Liver (tissue), 3 donors: ENCODE data around the gene BCAS1.

Experiments used
- NR2F2 ChIP-seq: IDR thresholded peaks from 2 replicates; pipeline ENCODE4 v1.6.1; 2016; ENCODE audit warnings: antibody characterized with exemption
- RAD21 ChIP-seq, 2 donors: IDR thresholded peaks; 2 replicates each; pipeline ENCODE4 v1.6.1; 2016; ENCODE audit warnings: antibody characterized with exemption in 2 of 2, mild to moderate bottlenecking in 2 of 2
- RXRA ChIP-seq, 2 donors: IDR thresholded peaks; 2 replicates each; pipeline ENCODE4 v1.6.1; 2017 to 2018; ENCODE audit warnings: antibody characterized with exemption in 2 of 2, mild to moderate bottlenecking in 1 of 2
- SP1 ChIP-seq: IDR thresholded peaks from 2 replicates; pipeline ENCODE4 v1.6.1; 2018; ENCODE audit warnings: antibody characterized with exemption, mild to moderate bottlenecking
- TF ChIP-seq, protein P1 (sequence below): fragments of 150-350 bp; IDR thresholded peaks from 2 replicates; pipeline ENCODE4 v1.5.1; 2017; ENCODE audit warnings: improper control_type of control experiment, low read depth, low read length; ENCODE audit not compliant: missing input control
- TF ChIP-seq, protein P2 (sequence below): IDR thresholded peaks from 2 replicates; pipeline ENCODE4 v1.6.1; 2016; ENCODE audit warnings: antibody characterized with exemption
- donor health status: healthy.
- donor health status: healthy.

DNA sequence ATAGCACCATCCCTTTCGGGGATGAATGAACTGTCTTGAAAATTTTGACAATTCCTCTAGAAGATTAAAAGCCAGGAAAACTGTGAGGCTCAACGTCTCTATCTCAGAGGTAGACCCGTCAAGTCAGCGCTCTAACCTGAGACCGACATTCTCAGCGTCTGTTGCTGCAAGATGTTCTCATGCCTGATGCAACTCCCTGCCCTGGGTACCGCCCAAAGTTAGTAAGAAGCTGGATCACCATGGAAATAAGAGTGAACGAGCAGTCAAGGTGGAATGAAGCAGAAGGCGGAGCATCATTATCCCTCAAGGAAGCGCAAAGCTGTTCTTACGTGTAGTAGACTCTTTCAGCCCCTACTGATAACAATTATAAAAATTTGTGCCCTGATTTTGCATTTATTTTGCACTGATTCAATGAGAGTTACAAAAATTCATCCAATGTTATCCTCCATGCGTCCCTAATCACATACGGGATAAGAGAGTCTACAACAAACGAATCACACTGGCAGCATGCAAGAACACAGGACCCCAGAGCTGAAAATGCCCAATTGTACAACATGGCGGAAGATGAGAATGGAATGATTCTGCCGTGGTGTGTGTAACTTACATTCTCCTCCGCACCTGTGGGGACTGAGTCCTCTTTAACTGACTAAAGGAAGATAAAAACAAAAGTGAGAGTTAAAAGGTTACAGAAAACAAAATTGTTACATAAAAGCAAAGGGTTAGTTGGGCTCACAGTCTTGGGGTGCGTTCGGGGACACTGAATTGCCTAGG lies 95.4 kb downstream of the BCAS1 start:
- TF ChIP-seq NR2F2 (no peak), RXRA (IDR thresholded peaks at IDR 0.05) (no peak), SP1 (no peak), RAD21 (IDR thresholded peaks at IDR 0.05) (no peak)
- TF ChIP-seq, protein P1, sequence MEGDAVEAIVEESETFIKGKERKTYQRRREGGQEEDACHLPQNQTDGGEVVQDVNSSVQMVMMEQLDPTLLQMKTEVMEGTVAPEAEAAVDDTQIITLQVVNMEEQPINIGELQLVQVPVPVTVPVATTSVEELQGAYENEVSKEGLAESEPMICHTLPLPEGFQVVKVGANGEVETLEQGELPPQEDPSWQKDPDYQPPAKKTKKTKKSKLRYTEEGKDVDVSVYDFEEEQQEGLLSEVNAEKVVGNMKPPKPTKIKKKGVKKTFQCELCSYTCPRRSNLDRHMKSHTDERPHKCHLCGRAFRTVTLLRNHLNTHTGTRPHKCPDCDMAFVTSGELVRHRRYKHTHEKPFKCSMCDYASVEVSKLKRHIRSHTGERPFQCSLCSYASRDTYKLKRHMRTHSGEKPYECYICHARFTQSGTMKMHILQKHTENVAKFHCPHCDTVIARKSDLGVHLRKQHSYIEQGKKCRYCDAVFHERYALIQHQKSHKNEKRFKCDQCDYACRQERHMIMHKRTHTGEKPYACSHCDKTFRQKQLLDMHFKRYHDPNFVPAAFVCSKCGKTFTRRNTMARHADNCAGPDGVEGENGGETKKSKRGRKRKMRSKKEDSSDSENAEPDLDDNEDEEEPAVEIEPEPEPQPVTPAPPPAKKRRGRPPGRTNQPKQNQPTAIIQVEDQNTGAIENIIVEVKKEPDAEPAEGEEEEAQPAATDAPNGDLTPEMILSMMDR: no peak
- TF ChIP-seq, protein P2, sequence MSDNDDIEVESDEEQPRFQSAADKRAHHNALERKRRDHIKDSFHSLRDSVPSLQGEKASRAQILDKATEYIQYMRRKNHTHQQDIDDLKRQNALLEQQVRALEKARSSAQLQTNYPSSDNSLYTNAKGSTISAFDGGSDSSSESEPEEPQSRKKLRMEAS: no peak
